Transverse colon (tissue), 4 donors: ENCODE data around the gene TRAPPC2L. TPM values are rescaled to one million over a fixed set of nuclear protein-coding genes. Genes with fewer than 3 reads are reported as not detected.

Experiments used
- DNase-seq: peaks from one replicate; pipeline ENCODE4 v3.0.0-alpha.2; 2019
- H3K27ac ChIP-seq, 4 donors: fragments of 200-600 bp; sonication (generic); 2 replicates each; pipeline ENCODE4 v1.5.1; 2016 to 2018; ENCODE audit warnings: inconsistent platforms in 4 of 4
- H3K27me3 ChIP-seq: fragments of 200-600 bp; sonication (generic); 2 replicates; pipeline ENCODE4 v1.5.1; 2017; ENCODE audit warnings: inconsistent platforms
- H3K36me3 ChIP-seq, 4 donors: fragments of 200-600 bp; sonication (generic); 2 replicates each; pipeline ENCODE4 v1.5.1; 2017 to 2019; ENCODE audit warnings: inconsistent platforms in 4 of 4
- H3K4me1 ChIP-seq, 4 donors: fragments of 200-600 bp; sonication (generic); 2 replicates each; pipeline ENCODE4 v1.5.1; 2017 to 2020; ENCODE audit warnings: inconsistent platforms in 4 of 4
- H3K4me3 ChIP-seq, 4 donors: fragments of 200-600 bp; sonication (generic); 1 replicate in 1 of 4; 2 replicates in 3 of 4; pipeline versions ENCODE4 v1.5.1 to v1.6.1; 2017 to 2019; ENCODE audit warnings: inconsistent platforms in 4 of 4
- H3K9me3 ChIP-seq, 2 donors: fragments of 200-600 bp; sonication (generic); 2 replicates each; pipeline ENCODE4 v1.5.1; 2017 to 2019; ENCODE audit warnings: inconsistent platforms in 2 of 2
- CTCF ChIP-seq, 5 experiments: fragments of 200-600 bp in 3 of 5; fragments of 450-650 bp in 2 of 5; sonication (generic) in 3 of 5; IDR thresholded peaks; 1 replicate in 2 of 5; 2 replicates in 3 of 5; pipeline ENCODE4 v1.5.1; 2016 to 2017; ENCODE audit warnings: antibody characterized with exemption in 5 of 5, inconsistent platforms in 3 of 5, mild to moderate bottlenecking in 2 of 5, moderate library complexity in 1 of 5
- EP300 ChIP-seq: sonication (generic); formaldehyde crosslinking; IDR thresholded peaks from one replicate; pipeline ENCODE4 v1.6.1; 2017; ENCODE audit warnings: antibody characterized with exemption, low read depth
- POLR2A ChIP-seq: fragments of 450-650 bp; IDR thresholded peaks from one replicate; pipeline ENCODE4 v1.6.1; 2016; ENCODE audit warnings: antibody characterized with exemption, mild to moderate bottlenecking, moderate library complexity
- POLR2AphosphoS5 ChIP-seq, 3 donors: sonication (generic); formaldehyde crosslinking; IDR thresholded peaks; one replicate each; pipeline ENCODE4 v1.6.1; 2016; ENCODE audit warnings: antibody characterized with exemption in 3 of 3
- WGBS, 2 donors: methylation state at CpG; one replicate each; pipeline ENCODE4 v1.1.5; 2018; ENCODE audit warnings: low coverage in 1 of 2; 5-methylcytosine and 5-hydroxymethylcytosine counted together
- in situ Hi-C, 4 donors: fragments of 200-750 bp; cut with MboI; loops; one replicate each; pipeline versions ENCODE4 v1.15.0 to v1.15.1; 2017; ENCODE audit warnings: low sequenced_read_pairs in 3 of 4, low pct_ligation_motif_present in 1 of 4, low pct_unique_long_range_greater_than_20kb in 1 of 4
- intact Hi-C: fragments of 100-400 bp; cut with DNase I; formaldehyde crosslinking; loops from one replicate; pipeline ENCODE4 v1.15.1; 2023; ENCODE audit warnings: low total_unique reads
- total RNA-seq, 4 donors: library from RNA; depleted of rRNA; stranded (reverse); fragments of >200 nt; gene quantifications; one replicate each; pipeline ENCODE4 v1.1.0, GENCODE V29; 2016

Gene TRAPPC2L
- total RNA-seq, result 10 to 100 TPM in 3 of 4 donors, 1 to 10 TPM in 1; 9.8 to 34.4 (median 19.7) TPM

- in situ Hi-C loops, result no loop called here
- 0% methylated on average over 61 of the region's 87 CpGs; no CpG with 5 or more reads in 1 of the 2 donors for WGBS, 2 donors
- H3K36me3 ChIP-seq, result peaks cover 0 to 14% (median 2%) of the 10 kb centered on the region in 4 donors
- H3K4me1 ChIP-seq, result peaks cover 14 to 31% (median 24%) of the 10 kb centered on the region in 4 donors
- H3K4me3 ChIP-seq, result peak within 1 kb of the TSS; percentile 69 to 90 (median 83)
- TF ChIP-seq EP300 (no peak), CTCF (IDR thresholded peaks at IDR 0.05) (no peak), POLR2A (peak; percentile 77), POLR2AphosphoS5 (IDR thresholded peaks at IDR 0.05) (peak; percentile 86 to 94 (median 91))
- peak within 1 kb of the TSS; percentile 77 to 90 (median 84) for H3K27ac ChIP-seq
- peak; percentile 100 for DNase-seq
- H3K9me3 ChIP-seq, result no peaks in the 10 kb centered on the region
- H3K27me3 ChIP-seq, result no peaks in the 10 kb centered on the region
- intact Hi-C loops, result no loop called here
Observed at GRCh38 chr16:88856828-88857727, at the start of gene TRAPPC2L, which contains the start of gene GALNS. TSS of gene TRAPPC2L (plus strand) at chr16:88857127. CDS start at chr16:88857151, 24 bp downstream. TSS of gene GALNS (minus strand) at chr16:88856947. CDS start at chr16:88856877, 70 bp downstream.

GRCh38 chr16:88807142-88807625 lies 49.7 kb upstream of the TRAPPC2L start:
- no peak overlapping the region for H3K27ac ChIP-seq
- in situ Hi-C loops, result loop anchor here in 1 of 4 donors (25.0 kb wide), 1 partner anchor 405 kb away; the partner anchor contains the start of genes SLC22A31 and ZNF778
- WGBS, 2 donors, result 84% methylated on average over 20 of the region's 24 CpGs; no CpG with 5 or more reads in 1 of the 2 donors

GRCh38 chr16:88807626-88808453 lies 49.1 kb upstream of the TRAPPC2L start:
- no peaks in the 10 kb centered on the region for H3K9me3 ChIP-seq
- no peaks in the 10 kb centered on the region for H3K27me3 ChIP-seq
- no peak overlapping the region for H3K4me3 ChIP-seq
- no peaks in the 10 kb centered on the region for H3K36me3 ChIP-seq
- no peak overlapping the region for H3K27ac ChIP-seq
- intact Hi-C loops (no loop called here), in situ Hi-C loops (loop anchor here in 1 of 4 donors (25.0 kb wide), 1 partner anchor 404 kb away; the partner anchor contains the start of genes SLC22A31 and ZNF778)
- TF ChIP-seq EP300 (no peak), CTCF (IDR thresholded peaks at IDR 0.05) (no peak), POLR2A (no peak), POLR2AphosphoS5 (IDR thresholded peaks at IDR 0.05) (no peak)
- 89% methylated on average over 25 of the region's 26 CpGs; no CpG with 5 or more reads in 1 of the 2 donors for WGBS, 2 donors
- peaks cover 15 to 45% (median 36%) of the 10 kb centered on the region in 4 donors for H3K4me1 ChIP-seq
- DNase-seq, result no peak

More at GRCh38 chr16:88807142-88807625, 49.7 kb upstream of the TRAPPC2L start:
- Histone ChIP-seq H3K9me3 (no peaks in the 10 kb centered on the region), H3K4me1 (peaks cover 14 to 44% (median 35%) of the 10 kb centered on the region in 4 donors), H3K36me3 (no peaks in the 10 kb centered on the region), H3K4me3 (no peak overlapping the region), H3K27me3 (no peaks in the 10 kb centered on the region)
- no peak for DNase-seq
- intact Hi-C loops, result no loop called here
- TF ChIP-seq POLR2A, result no peak
- no peak for TF ChIP-seq EP300
- no peak for TF ChIP-seq POLR2AphosphoS5 (IDR thresholded peaks at IDR 0.05)
- no peak for TF ChIP-seq CTCF (IDR thresholded peaks at IDR 0.05)
